ENCODE data around the gene ANKDD1B. TPM values are rescaled to one million over a fixed set of nuclear protein-coding genes. Genes with fewer than 3 reads are reported as not detected.

Gene ANKDD1B
- total RNA-seq, 1 experiment from 2014 or later, result 0.10 TPM

DNA sequence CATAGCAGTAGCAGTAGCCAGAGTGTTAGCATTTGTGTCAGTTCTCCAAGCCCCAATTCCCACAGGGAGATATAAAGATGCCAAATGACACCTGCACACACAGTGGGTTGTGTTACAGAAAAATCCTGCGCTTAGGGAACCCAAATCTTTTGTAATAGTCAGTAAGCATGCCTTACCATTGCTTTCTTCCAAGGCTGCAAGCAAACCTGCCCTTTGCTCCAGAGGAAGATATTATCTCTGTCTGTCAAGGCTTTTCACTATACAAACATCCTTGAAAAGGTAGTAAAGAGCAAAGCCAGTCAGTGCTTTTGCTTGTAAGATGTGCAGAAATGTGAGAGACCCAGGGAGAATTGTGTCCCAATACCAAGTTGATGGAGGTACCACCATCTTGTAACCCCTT is 2.9 kb downstream of the ANKDD1B start:
- Histone ChIP-seq H3K9me3 (ENCODE audit: control insufficient read depth, insufficient read depth, low read depth, low read length) (no peaks in the 10 kb centered on the region), H3K27ac (ENCODE audit: low read length) (no peak overlapping the region), H3K4me3 (ENCODE audit: low read depth in 2 of 2, low read length in 2 of 2) (no peak overlapping the region), H3K4me1 (ENCODE audit: control insufficient read depth, insufficient read depth, low read length) (peaks cover 4% of the 10 kb centered on the region), H3K36me3 (ENCODE audit: control insufficient read depth, insufficient read depth, low read length) (no peaks in the 10 kb centered on the region), H3K27me3 (ENCODE audit: control insufficient read depth, insufficient read depth, low read length) (no peaks in the 10 kb centered on the region)
- ChIA-PET POLR2A (no interaction called here), CTCF (no interaction called here)
- in situ Hi-C loops (cut with HindIII; ENCODE audit: low pct_unique_long_range_greater_than_20kb, low sequenced_read_pairs) (no loop called here), intact Hi-C loops (cut with micrococcal nuclease; ENCODE audit: unreplicated experiment) (no loop called here)
- TF ChIP-seq REST (IDR thresholded peaks at IDR 0.05; ENCODE audit: insufficient read depth in 1 of 2, low read depth in 2 of 2, low read length in 1 of 2) (no peak), SIN3A (IDR thresholded peaks at IDR 0.05; ENCODE audit: borderline replicate concordance, insufficient read depth, low read depth, low read length) (no peak), POLR2AphosphoS5 (IDR thresholded peaks at IDR 0.05; ENCODE audit: low read depth, low read length) (no peak), TCF7L2 (IDR thresholded peaks at IDR 0.05; ENCODE audit: low read depth, low read length) (no peak), CTCF (IDR thresholded peaks at IDR 0.05) (no peak)
- no TSS peak for BruUV-seq (replicated peaks)
- DNase-seq (ENCODE audit: low read depth, low spot score) (no peak), ATAC-seq (no peak)

DNA sequence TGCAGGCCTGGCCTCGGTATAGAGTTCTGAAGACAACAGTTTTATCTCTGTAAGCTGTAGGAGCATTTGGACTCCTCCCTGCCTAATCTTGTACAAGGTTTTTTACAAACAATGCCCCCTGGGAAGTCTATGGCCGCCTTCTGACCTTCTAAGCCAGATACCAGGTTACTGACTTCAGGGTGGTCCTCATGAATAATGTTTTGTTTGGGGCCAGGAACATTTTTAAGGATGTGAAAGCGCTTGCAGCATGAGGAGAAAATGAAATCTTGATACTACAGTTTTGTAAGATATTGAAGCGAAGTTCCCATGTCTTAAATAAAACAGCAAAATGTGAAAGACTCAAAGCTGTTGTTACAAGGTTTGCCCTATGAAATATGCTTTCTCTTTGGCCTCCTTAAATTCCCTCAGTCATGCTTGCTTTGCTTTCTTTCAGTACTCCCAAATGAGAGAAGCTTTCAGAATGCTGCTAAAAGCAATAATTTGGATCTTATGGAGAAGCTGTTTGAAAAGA is 5.2 kb downstream of the ANKDD1B start:
- no peak overlapping the region for H3K4me3 ChIP-seq (ENCODE audit: low read depth in 2 of 2, low read length in 2 of 2)
- in situ Hi-C loops (cut with HindIII; ENCODE audit: low pct_unique_long_range_greater_than_20kb, low sequenced_read_pairs), result no loop called here
- DNase-seq (ENCODE audit: low read depth, low spot score), result no peak
- no peaks in the 10 kb centered on the region for H3K36me3 ChIP-seq (ENCODE audit: control insufficient read depth, insufficient read depth, low read length)
- TF ChIP-seq REST (IDR thresholded peaks at IDR 0.05; ENCODE audit: insufficient read depth in 1 of 2, low read depth in 2 of 2, low read length in 1 of 2) (no peak), TCF7L2 (IDR thresholded peaks at IDR 0.05; ENCODE audit: low read depth, low read length) (no peak), SIN3A (IDR thresholded peaks at IDR 0.05; ENCODE audit: borderline replicate concordance, insufficient read depth, low read depth, low read length) (no peak), CTCF (IDR thresholded peaks at IDR 0.05) (no peak), POLR2AphosphoS5 (IDR thresholded peaks at IDR 0.05; ENCODE audit: low read depth, low read length) (no peak)
- no peaks in the 10 kb centered on the region for H3K27me3 ChIP-seq (ENCODE audit: control insufficient read depth, insufficient read depth, low read length)
- BruUV-seq (replicated peaks), result no TSS peak
- ATAC-seq, result no peak
- H3K27ac ChIP-seq (ENCODE audit: low read length), result no peak overlapping the region
- H3K4me1 ChIP-seq (ENCODE audit: control insufficient read depth, insufficient read depth, low read length), result peaks cover 4% of the 10 kb centered on the region
- ChIA-PET CTCF (no interaction called here), POLR2A (no interaction called here)
- H3K9me3 ChIP-seq (ENCODE audit: control insufficient read depth, insufficient read depth, low read depth, low read length), result no peaks in the 10 kb centered on the region
- intact Hi-C loops (cut with micrococcal nuclease; ENCODE audit: unreplicated experiment), result no loop called here

All from Panc1 (cell line).